ENCODE data around the gene RTP5. TPM values are rescaled to one million over a fixed set of nuclear protein-coding genes. Genes with fewer than 3 reads are reported as not detected.

The RTP5 gene
- total and polyA plus RNA-seq, 2 experiments from 2014 or later, result not detected

- peaks cover 6% of the 10 kb centered on the region for H3K27me3 ChIP-seq
- H3K9me2 ChIP-seq (replicated peaks; ENCODE audit: insufficient read depth), result no peaks in the 10 kb centered on the region
- DNase-seq (ENCODE audit: low spot score), result no peak
- no peaks in the 10 kb centered on the region for H3K9me3 ChIP-seq (ENCODE audit: low read depth)
- H2AFZ ChIP-seq, result no peak overlapping the region
- H3K27ac ChIP-seq, result no peak overlapping the region
- H3K4me2 ChIP-seq, result no peak overlapping the region
- 80% methylated on average over 6 of the region's 6 CpGs for WGBS (ENCODE audit: low lambda C conversion rate, missing lambda C conversion rate)
- TF ChIP-seq EZH2 (IDR thresholded peaks at IDR 0.05; ENCODE audit: borderline replicate concordance) (no peak), EZH2phosphoT487 (IDR thresholded peaks at IDR 0.05; ENCODE audit: low read depth, severe bottlenecking, unreplicated experiment) (no peak), CTCF (IDR thresholded peaks at IDR 0.05; ENCODE audit: poor library complexity) (no peak)
- H3K36me3 ChIP-seq (replicated peaks; ENCODE audit: insufficient read depth, low read depth), result no peaks in the 10 kb centered on the region
- H4K20me1 ChIP-seq (ENCODE audit: insufficient read depth, poor library complexity, severe bottlenecking), result no peaks in the 10 kb centered on the region
- no peaks in the 10 kb centered on the region for H3K4me1 ChIP-seq (ENCODE audit: insufficient read depth)
- no peaks in the 10 kb centered on the region for H3K79me2 ChIP-seq
- no peak overlapping the region for H3K4me3 ChIP-seq
Observed at GRCh38 chr2:241836292-241836691, 33.2 kb upstream of the RTP5 start.

- no peak overlapping the region for H3K4me2 ChIP-seq
- H3K9me3 ChIP-seq (ENCODE audit: low read depth), result no peaks in the 10 kb centered on the region
- H3K4me1 ChIP-seq (ENCODE audit: insufficient read depth), result no peaks in the 10 kb centered on the region
- H3K27me3 ChIP-seq, result peaks cover 6% of the 10 kb centered on the region
- H4K20me1 ChIP-seq (ENCODE audit: insufficient read depth, poor library complexity, severe bottlenecking), result no peaks in the 10 kb centered on the region
- H3K4me3 ChIP-seq, result no peak overlapping the region
- no peaks in the 10 kb centered on the region for H3K36me3 ChIP-seq (replicated peaks; ENCODE audit: insufficient read depth, low read depth)
- H2AFZ ChIP-seq, result no peak overlapping the region
- no peaks in the 10 kb centered on the region for H3K9me2 ChIP-seq (replicated peaks; ENCODE audit: insufficient read depth)
- DNase-seq (ENCODE audit: low spot score), result no peak
- WGBS (ENCODE audit: low lambda C conversion rate, missing lambda C conversion rate), result 66% methylated on average over 13 of the region's 13 CpGs
- H3K27ac ChIP-seq, result no peak overlapping the region
- no peak for TF ChIP-seq EZH2phosphoT487 (IDR thresholded peaks at IDR 0.05; ENCODE audit: low read depth, severe bottlenecking, unreplicated experiment)
- no peak for TF ChIP-seq EZH2 (IDR thresholded peaks at IDR 0.05; ENCODE audit: borderline replicate concordance)
- TF ChIP-seq CTCF (IDR thresholded peaks at IDR 0.05; ENCODE audit: poor library complexity), result no peak
- H3K79me2 ChIP-seq, result no peaks in the 10 kb centered on the region
Observed at GRCh38 chr2:241837197-241837965, 32.1 kb upstream of the RTP5 start.

- Histone ChIP-seq H3K27ac (no peak overlapping the region), H3K4me3 (no peak overlapping the region), H3K4me1 (ENCODE audit: insufficient read depth) (no peaks in the 10 kb centered on the region), H3K36me3 (replicated peaks; ENCODE audit: insufficient read depth, low read depth) (no peaks in the 10 kb centered on the region), H3K9me3 (ENCODE audit: low read depth) (no peaks in the 10 kb centered on the region), H3K4me2 (no peak overlapping the region), H3K27me3 (peaks cover 11% of the 10 kb centered on the region), H3K9me2 (replicated peaks; ENCODE audit: insufficient read depth) (no peaks in the 10 kb centered on the region), H3K79me2 (no peaks in the 10 kb centered on the region), H4K20me1 (ENCODE audit: insufficient read depth, poor library complexity, severe bottlenecking) (no peaks in the 10 kb centered on the region), H2AFZ (no peak overlapping the region)
- DNase-seq (ENCODE audit: low spot score), result no peak
- 90% methylated on average over 28 of the region's 28 CpGs for WGBS (ENCODE audit: low lambda C conversion rate, missing lambda C conversion rate)
- TF ChIP-seq EZH2phosphoT487 (IDR thresholded peaks at IDR 0.05; ENCODE audit: low read depth, severe bottlenecking, unreplicated experiment) (no peak), CTCF (IDR thresholded peaks at IDR 0.05; ENCODE audit: poor library complexity) (no peak), EZH2 (IDR thresholded peaks at IDR 0.05; ENCODE audit: borderline replicate concordance) (no peak)
Observed at GRCh38 chr2:241841181-241842066, 28.1 kb upstream of the RTP5 start.
